Chondrocyte (in vitro differentiated cells): ENCODE measurements around the gene ACBD5. TPM values are rescaled to one million over a fixed set of nuclear protein-coding genes. Genes with fewer than 3 reads are reported as not detected.
"Not testable (repeated sequence)": the region's sequence is repeated elsewhere in the genome, so short reads cannot be mapped to it uniquely, and the experiment has no call there.

ENCODE experiments used
- DNase-seq: peaks from one replicate; pipeline ENCODE4 v3.0.0; 2021; ENCODE audit warnings: mixed read lengths, low spot score
- H3K27ac Mint-ChIP-seq: one replicate; pipeline ENCODE4 v1.8.0; 2021; ENCODE audit warnings: mild to moderate bottlenecking, moderate library complexity, mixed read lengths; ENCODE audit not compliant: unreplicated experiment
- H3K27me3 Mint-ChIP-seq: 2 replicates; pipeline ENCODE4 v1.8.0; 2021; ENCODE audit warnings: low read depth, mixed read lengths
- H3K36me3 Mint-ChIP-seq: 2 replicates; pipeline ENCODE4 v1.8.0; 2021; ENCODE audit warnings: low read depth, mixed read lengths
- H3K4me1 Mint-ChIP-seq: 2 replicates; pipeline ENCODE4 v1.8.0; 2021; ENCODE audit warnings: low read depth, mild to moderate bottlenecking, mixed read lengths
- H3K4me3 Mint-ChIP-seq: one replicate; pipeline ENCODE4 v1.8.0; 2021; ENCODE audit warnings: mild to moderate bottlenecking, moderate library complexity, mixed read lengths; ENCODE audit not compliant: unreplicated experiment
- H3K9me3 Mint-ChIP-seq: 2 replicates; pipeline ENCODE4 v1.8.0; 2021; ENCODE audit warnings: low read depth, mixed read lengths
- CTCF ChIP-seq: fragments of 200-600 bp; sonication (generic); IDR thresholded peaks from 2 replicates; pipeline ENCODE4 v1.5.0; 2021; ENCODE audit warnings: antibody characterized with exemption, mild to moderate bottlenecking, moderate library complexity
- total RNA-seq: library from RNA; stranded (reverse); gene quantifications from 3 replicates; pipeline ENCODE4 v1.2.1, GENCODE V29; 2021

Gene ACBD5
- total RNA-seq, 1 donor from 2014 or later = 24.6 TPM

- Mint-ChIP-seq H3K4me1 (peaks cover 33% of the 10 kb centered on the region), H3K9me3 (no peaks in the 10 kb centered on the region), H3K27ac (peak overlapping the region; percentile 96), H3K4me3 (peak overlapping the region; percentile 97), H3K27me3 (no peaks in the 10 kb centered on the region), H3K36me3 (no peaks in the 10 kb centered on the region)
- TF ChIP-seq CTCF = no peak
- no peak for DNase-seq
These were observed 2.5 kb upstream of the ACBD5 start for GRCh38 chr10:27242951-27243551.

- H3K4me3 Mint-ChIP-seq = peak overlapping the region; percentile 97
- no peaks in the 10 kb centered on the region for H3K36me3 Mint-ChIP-seq
- TF ChIP-seq CTCF = peak; percentile 26
- no peaks in the 10 kb centered on the region for H3K27me3 Mint-ChIP-seq
- H3K4me1 Mint-ChIP-seq = peaks cover 33% of the 10 kb centered on the region
- DNase-seq = no peak
- H3K27ac Mint-ChIP-seq = peak overlapping the region; percentile 96
- H3K9me3 Mint-ChIP-seq = no peaks in the 10 kb centered on the region
These were observed 1.9 kb upstream of the ACBD5 start for GRCh38 chr10:27242473-27242950.

- H3K27me3 Mint-ChIP-seq = no peaks in the 10 kb centered on the region
- H3K36me3 Mint-ChIP-seq = no peaks in the 10 kb centered on the region
- peak; percentile 73 for TF ChIP-seq CTCF
- no peaks in the 10 kb centered on the region for H3K9me3 Mint-ChIP-seq
- peaks cover 33% of the 10 kb centered on the region for H3K4me1 Mint-ChIP-seq
- peak; percentile 97 for DNase-seq
- H3K4me3 Mint-ChIP-seq = peak overlapping the region; percentile 97
- H3K27ac Mint-ChIP-seq = peak overlapping the region; percentile 96
These were observed 1.3 kb upstream of the ACBD5 start for GRCh38 chr10:27241652-27242472.

- peaks cover 33% of the 10 kb centered on the region for H3K4me1 Mint-ChIP-seq
- peak overlapping the region; percentile 96 for H3K27ac Mint-ChIP-seq
- no peak for DNase-seq
- H3K36me3 Mint-ChIP-seq = no peaks in the 10 kb centered on the region
- H3K9me3 Mint-ChIP-seq = no peaks in the 10 kb centered on the region
- no peaks in the 10 kb centered on the region for H3K27me3 Mint-ChIP-seq
- peak overlapping the region; percentile 97 for H3K4me3 Mint-ChIP-seq
- no peak for TF ChIP-seq CTCF
These were observed 534 bp upstream of the ACBD5 start for GRCh38 chr10:27241010-27241651.

GRCh38 chr10:27237531-27237930 lies 3.1 kb downstream of the ACBD5 start:
- not testable (repeated sequence) for DNase-seq, H3K36me3 Mint-ChIP-seq, H3K4me3 Mint-ChIP-seq, H3K27ac Mint-ChIP-seq, H3K27me3 Mint-ChIP-seq, H3K9me3 Mint-ChIP-seq
- peaks cover 23% of the 10 kb centered on the region for H3K4me1 Mint-ChIP-seq

- peaks cover 23% of the 10 kb centered on the region for H3K4me1 Mint-ChIP-seq
- not testable (repeated sequence) for H3K9me3 Mint-ChIP-seq, H3K27me3 Mint-ChIP-seq, H3K4me3 Mint-ChIP-seq, H3K27ac Mint-ChIP-seq, DNase-seq, H3K36me3 Mint-ChIP-seq
These were observed 3.9 kb downstream of the ACBD5 start for GRCh38 chr10:27236589-27237128.
